ENCODE results near the gene CAPN14. TPM values are rescaled to one million over a fixed set of nuclear protein-coding genes. Genes with fewer than 3 reads are reported as not detected.

The CAPN14 gene
- total RNA-seq, 2 donors from 2014 or later: 0.09 to 0.47 TPM

- DNase-seq: no peak
- intact Hi-C loops (cut with DNase I, micrococcal nuclease): no loop called here
These were observed 14.4 kb upstream of the CAPN14 start for GRCh38 chr2:31231571-31232302.

GRCh38 chr2:31230751-31231150, 13.4 kb upstream of the CAPN14 start:
- ATAC-seq (no peak), DNase-seq (no peak)
- intact Hi-C loops (cut with DNase I, micrococcal nuclease): no loop called here

More at GRCh38 chr2:31231571-31232302, 14.4 kb upstream of the CAPN14 start:
- no peak for ATAC-seq

GRCh38 chr2:31228717-31229116, 11.4 kb upstream of the CAPN14 start:
- ATAC-seq (no peak), DNase-seq (no peak)
- intact Hi-C loops (cut with DNase I, micrococcal nuclease): no loop called here

GRCh38 chr2:31227711-31228125, 10.4 kb upstream of the CAPN14 start:
- DNase-seq: no peak
- intact Hi-C loops (cut with DNase I, micrococcal nuclease): no loop called here
- ATAC-seq: no peak

GRCh38 chr2:31227110-31227509, 9.8 kb upstream of the CAPN14 start:
- DNase-seq (no peak), ATAC-seq (no peak)
- intact Hi-C loops (cut with DNase I, micrococcal nuclease): no loop called here

- ATAC-seq (no peak), DNase-seq (no peak)
- intact Hi-C loops (cut with DNase I, micrococcal nuclease): no loop called here
These were observed 9.0 kb upstream of the CAPN14 start for GRCh38 chr2:31226266-31226665.

- ATAC-seq: no peak
- intact Hi-C loops (cut with DNase I, micrococcal nuclease): no loop called here
These were observed 6.4 kb upstream of the CAPN14 start for GRCh38 chr2:31223749-31224148.

GRCh38 chr2:31223026-31223425, 5.7 kb upstream of the CAPN14 start:
- no peak for ATAC-seq
- DNase-seq: no peak
- intact Hi-C loops (cut with DNase I, micrococcal nuclease): no loop called here

More at GRCh38 chr2:31223749-31224148, 6.4 kb upstream of the CAPN14 start:
- DNase-seq: no peak

GRCh38 chr2:31222071-31222470, 4.8 kb upstream of the CAPN14 start:
- ATAC-seq (no peak), DNase-seq (no peak)
- intact Hi-C loops (cut with DNase I, micrococcal nuclease): no loop called here

GRCh38 chr2:31221544-31221943, 4.2 kb upstream of the CAPN14 start:
- ATAC-seq (no peak), DNase-seq (no peak)
- intact Hi-C loops (cut with DNase I, micrococcal nuclease): no loop called here

GRCh38 chr2:31219131-31219969, 2.0 kb upstream of the CAPN14 start:
- ATAC-seq (peak; percentile 94), DNase-seq (peak in 1 of 2 donors; percentile 16)
- intact Hi-C loops (cut with DNase I, micrococcal nuclease): no loop called here

- ATAC-seq (no peak), DNase-seq (no peak)
- intact Hi-C loops (cut with DNase I, micrococcal nuclease): no loop called here
These were observed 581 bp downstream of the CAPN14 start for GRCh38 chr2:31216734-31217133.

- DNase-seq: no peak
- intact Hi-C loops (cut with DNase I, micrococcal nuclease): no loop called here
- no peak for ATAC-seq
These were observed 2.8 kb downstream of the CAPN14 start for GRCh38 chr2:31214444-31214915.

- DNase-seq (no peak), ATAC-seq (no peak)
- intact Hi-C loops (cut with DNase I, micrococcal nuclease): no loop called here
These were observed 3.5 kb downstream of the CAPN14 start for GRCh38 chr2:31213601-31214443.

- no peak for DNase-seq
- intact Hi-C loops (cut with DNase I, micrococcal nuclease): no loop called here
- no peak for ATAC-seq
These were observed 4.4 kb downstream of the CAPN14 start for GRCh38 chr2:31212659-31213600.

- no peak for ATAC-seq
- intact Hi-C loops (cut with DNase I, micrococcal nuclease): no loop called here
- no peak for DNase-seq
These were observed 9.1 kb downstream of the CAPN14 start for GRCh38 chr2:31208240-31208639.

GRCh38 chr2:31207790-31208189, 9.5 kb downstream of the CAPN14 start:
- intact Hi-C loops (cut with DNase I, micrococcal nuclease): no loop called here
- no peak for DNase-seq
- ATAC-seq: no peak

GRCh38 chr2:31205613-31206012, 11.7 kb downstream of the CAPN14 start:
- DNase-seq (no peak), ATAC-seq (no peak)
- intact Hi-C loops (cut with DNase I, micrococcal nuclease): no loop called here

Data from left colon (tissue), 2 donors.